GM23338 (cell line): ENCODE data around the gene RPL37. TPM values are rescaled to one million over a fixed set of nuclear protein-coding genes. Genes with fewer than 3 reads are reported as not detected.
"Not testable (repeated sequence)": the region's sequence is repeated elsewhere in the genome, so short reads cannot be mapped to it uniquely, and the experiment has no call there.

Experiments used
- ATAC-seq: fragments of 200-7000 bp; cut with Tn5 transposase; 3 replicates; pipeline ENCODE4 v1.9.1; 2020
- DNase-seq: peaks from one replicate; pipeline ENCODE4 v3.0.0-alpha.2; 2015; ENCODE audit warnings: low spot score
- H2AFZ ChIP-seq: fragments of 200-600 bp; sonication (generic); 2 replicates; pipeline ENCODE4 v1.8.0; 2016; ENCODE audit warnings: antibody characterized with exemption, mild to moderate bottlenecking, moderate library complexity
- H3F3A ChIP-seq: fragments of 200-600 bp; sonication (generic); replicated peaks from 2 replicates; pipeline ENCODE4 v1.8.0; 2017; ENCODE audit warnings: antibody characterized with exemption, mixed run types, low read depth
- H3K27ac ChIP-seq: fragments of 200-600 bp; sonication (generic); 2 replicates; pipeline ENCODE4 v1.6.1; 2016; ENCODE audit warnings: low read depth
- H3K27me3 ChIP-seq: fragments of 200-600 bp; sonication (generic); 2 replicates; pipeline ENCODE4 v1.8.0; 2016; ENCODE audit warnings: mild to moderate bottlenecking, mixed run types, moderate library complexity; ENCODE audit not compliant: insufficient read depth
- H3K36me3 ChIP-seq: fragments of 200-600 bp; sonication (generic); 2 replicates; pipeline ENCODE4 v1.8.0; 2016; ENCODE audit warnings: mild to moderate bottlenecking; ENCODE audit not compliant: insufficient read depth
- H3K4me1 ChIP-seq: fragments of 200-600 bp; sonication (generic); 2 replicates; pipeline ENCODE4 v1.8.0; 2016; ENCODE audit warnings: mild to moderate bottlenecking, moderate library complexity; ENCODE audit not compliant: insufficient read depth
- H3K4me2 ChIP-seq: fragments of 200-600 bp; sonication (generic); 2 replicates; pipeline ENCODE4 v1.7.1; 2017; ENCODE audit warnings: mixed run types
- H3K4me3 ChIP-seq: fragments of 200-600 bp; sonication (generic); 2 replicates; pipeline ENCODE4 v1.6.1; 2016; ENCODE audit warnings: mixed run types
- H3K79me2 ChIP-seq: fragments of 200-600 bp; sonication (generic); replicated peaks from 2 replicates; pipeline ENCODE4 v1.8.0; 2017; ENCODE audit warnings: mild to moderate bottlenecking; ENCODE audit not compliant: insufficient read depth
- H3K9me2 ChIP-seq: fragments of 200-600 bp; sonication (generic); 2 replicates; pipeline ENCODE4 v1.8.0; 2017; ENCODE audit not compliant: insufficient read depth
- H4K20me1 ChIP-seq: fragments of 200-600 bp; sonication (generic); replicated peaks from 2 replicates; pipeline ENCODE4 v1.8.0; 2017; ENCODE audit warnings: mild to moderate bottlenecking; ENCODE audit not compliant: insufficient read depth
- H3K27ac Mint-ChIP-seq: 2 replicates; pipeline ENCODE4 v1.8.0; 2020; ENCODE audit warnings: inconsistent platforms, mild to moderate bottlenecking, moderate library complexity, mixed read lengths
- H3K27me3 Mint-ChIP-seq: 3 replicates; pipeline ENCODE4 v1.8.0; 2022; ENCODE audit warnings: low read depth, mild to moderate bottlenecking, moderate library complexity, mixed read lengths, inconsistent platforms; ENCODE audit not compliant: insufficient read depth, poor library complexity
- H3K36me3 Mint-ChIP-seq: 3 replicates; pipeline ENCODE4 v1.8.0; 2021; ENCODE audit warnings: low read depth, mild to moderate bottlenecking, inconsistent platforms, moderate library complexity, mixed read lengths
- H3K4me1 Mint-ChIP-seq: 3 replicates; pipeline ENCODE4 v1.8.0; 2020; ENCODE audit warnings: mild to moderate bottlenecking, inconsistent platforms, mixed read lengths
- H3K4me3 Mint-ChIP-seq: 3 replicates; pipeline ENCODE4 v1.8.0; 2021; ENCODE audit warnings: moderate library complexity, mild to moderate bottlenecking, inconsistent platforms, mixed read lengths
- H3K9me3 Mint-ChIP-seq: 3 replicates; pipeline ENCODE4 v1.8.0; 2020; ENCODE audit warnings: moderate library complexity, mild to moderate bottlenecking, inconsistent platforms, mixed read lengths
- POLR2AphosphoS5 ChIP-seq: IDR thresholded peaks from 2 replicates; pipeline ENCODE4 v1.6.1; 2016; ENCODE audit warnings: antibody characterized with exemption, low read depth
- ZNF114 ChIP-seq: fragments of 250-450 bp; sonication (Bioruptor Pico); IDR thresholded peaks from 2 replicates; pipeline ENCODE4 v1.5.0; 2020; ENCODE audit warnings: mild to moderate bottlenecking, moderate library complexity
- ZNF462 ChIP-seq: fragments of 250-450 bp; sonication (Bioruptor Pico); IDR thresholded peaks from 2 replicates; pipeline ENCODE4 v1.5.0; 2020; ENCODE audit warnings: mild to moderate bottlenecking, moderate library complexity
- polyA plus RNA-seq: library from polyadenylated mRNA; unstranded; fragments of >200 nt; fragmentation: Nextera tagmentation; extraction: Ambion mirVana; gene quantifications from 2 replicates; pipeline ENCODE4 v1.2.1, GENCODE V29; 2016
- total RNA-seq: library from RNA; depleted of rRNA; stranded (reverse); fragments of >200 nt; shearing (Covaris generic); gene quantifications from 2 replicates; pipeline ENCODE4 v1.2.3, GENCODE V29; 2014
- TF ChIP-seq, protein P1 (sequence below), 2 experiments: fragments of 200-600 bp in 1 of 2; sonication (generic) in 1 of 2; conservative IDR thresholded peaks; 2 replicates each; pipeline versions ENCODE4 v1.5.1 to v1.6.1; 2016 to 2017; ENCODE audit warnings: antibody characterized with exemption in 2 of 2, low read depth in 2 of 2, mild to moderate bottlenecking in 2 of 2, moderate library complexity in 1 of 2

The RPL37 gene
- total and polyA plus RNA-seq, 2 experiments from 2014 or later = 104 to 3,283 TPM

DNA sequence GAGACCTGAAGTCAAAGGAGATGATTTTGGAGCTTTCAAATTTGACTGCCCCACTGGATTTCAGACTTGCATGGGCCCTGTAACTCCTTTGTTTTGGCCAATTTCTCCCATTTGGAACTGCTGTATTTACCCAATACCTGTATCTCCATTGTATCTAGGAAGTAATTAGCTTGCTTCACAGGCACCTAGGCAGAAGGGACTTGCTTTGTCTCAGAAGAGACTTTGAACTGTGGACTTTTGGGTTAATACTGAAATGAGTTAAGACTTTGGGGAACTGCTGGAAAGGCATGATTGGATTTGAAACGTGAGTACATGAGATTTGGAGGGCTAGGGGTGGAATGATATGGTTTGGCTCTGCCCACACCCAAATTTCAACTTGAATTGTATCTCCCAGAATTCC lies 48.0 kb upstream of the RPL37 start:
- H3K27me3 Mint-ChIP-seq, H3K27ac ChIP-seq, H3F3A ChIP-seq, H3K4me3 Mint-ChIP-seq, H3K4me3 ChIP-seq, H2AFZ ChIP-seq, DNase-seq, H3K4me1 ChIP-seq, H3K27ac Mint-ChIP-seq, H3K27me3 ChIP-seq, H3K79me2 ChIP-seq, ATAC-seq, H3K9me2 ChIP-seq, H3K36me3 ChIP-seq, H4K20me1 ChIP-seq, H3K4me1 Mint-ChIP-seq, H3K4me2 ChIP-seq: not testable (repeated sequence)
- Mint-ChIP-seq H3K36me3 (peaks cover 16% of the 10 kb centered on the region; the same call in 2 of the 3 replicates), H3K9me3 (peaks cover 24% of the 10 kb centered on the region)

GRCh38 chr5:40882291-40882690 lies 47.3 kb upstream of the RPL37 start:
- H3K79me2 ChIP-seq = no peaks in the 10 kb centered on the region
- Mint-ChIP-seq H3K27ac (no peak overlapping the region), H3K27me3 (peaks cover 5% of the 10 kb centered on the region), H3K4me1 (no peaks in the 10 kb centered on the region), H3K9me3 (peaks cover 29% of the 10 kb centered on the region), H3K36me3 (peaks cover 19% of the 10 kb centered on the region; the same call in 2 of the 3 replicates), H3K4me3 (no peak overlapping the region)
- H3K4me3 ChIP-seq = no peak overlapping the region
- DNase-seq (no peak), ATAC-seq (no peak)
- H3K4me2 ChIP-seq = no peak overlapping the region
- H3K27me3 ChIP-seq = no peaks in the 10 kb centered on the region
- H3K27ac ChIP-seq = no peak overlapping the region
- no peak for TF ChIP-seq ZNF114 (CRISPR knock-in tag)
- no peak for TF ChIP-seq POLR2AphosphoS5
- 0 out of 2 replicates have a peak, but pooled peaks cover 3% of the 10 kb centered on the region for H3K36me3 ChIP-seq
- no peaks in the 10 kb centered on the region for H3K4me1 ChIP-seq
- H3F3A ChIP-seq = no peaks in the 10 kb centered on the region
- no peaks in the 10 kb centered on the region for H4K20me1 ChIP-seq
- no peak overlapping the region for H2AFZ ChIP-seq
- H3K9me2 ChIP-seq = no peaks in the 10 kb centered on the region

DNA sequence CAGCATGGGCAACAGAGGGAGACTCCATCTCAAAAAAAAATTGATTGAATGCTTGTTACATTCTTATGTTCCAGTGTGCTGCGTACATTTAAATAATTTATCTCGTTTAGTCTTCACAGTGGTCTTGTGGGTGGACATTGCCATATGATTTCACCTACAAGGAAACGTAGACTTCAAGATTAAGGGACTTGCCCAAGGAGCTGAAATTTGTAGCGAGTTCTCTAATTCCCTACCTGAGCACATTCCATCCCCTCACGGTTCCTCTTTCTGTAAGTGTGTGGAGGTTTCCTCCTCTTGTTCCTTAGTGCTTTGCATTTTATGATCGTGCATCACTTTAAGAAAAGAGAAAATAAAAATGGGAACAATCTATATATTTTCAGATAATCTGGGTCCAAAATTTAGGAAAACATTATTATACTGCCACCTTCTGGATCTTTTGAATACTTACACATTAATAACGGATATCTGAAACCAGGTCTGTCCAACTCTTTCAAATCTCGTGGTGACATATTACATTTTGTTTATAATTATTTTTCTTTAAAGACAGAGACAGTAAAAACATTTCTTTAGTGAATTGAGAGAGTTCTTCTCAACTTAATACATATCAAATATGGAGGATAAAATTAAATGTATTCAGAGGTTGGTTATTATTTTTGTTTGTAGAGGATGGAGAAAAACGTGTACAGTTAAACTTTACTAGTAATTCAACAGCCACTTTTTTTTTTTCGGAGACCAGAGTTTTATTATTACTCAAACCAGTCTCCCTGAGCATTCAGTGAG lies 44.3 kb upstream of the RPL37 start:
- Histone ChIP-seq H3K79me2 (no peaks in the 10 kb centered on the region), H3K4me3 (no peak overlapping the region), H3K4me1 (no peaks in the 10 kb centered on the region), H2AFZ (no peak overlapping the region), H3K36me3 (0 out of 2 replicates have a peak, but pooled peaks cover 3% of the 10 kb centered on the region), H3K4me2 (no peak overlapping the region), H3K27ac (no peak overlapping the region), H3F3A (no peaks in the 10 kb centered on the region), H4K20me1 (no peaks in the 10 kb centered on the region), H3K9me2 (no peaks in the 10 kb centered on the region), H3K27me3 (no peaks in the 10 kb centered on the region)
- ATAC-seq (no peak), DNase-seq (peak; percentile 46)
- TF ChIP-seq, protein P1, sequence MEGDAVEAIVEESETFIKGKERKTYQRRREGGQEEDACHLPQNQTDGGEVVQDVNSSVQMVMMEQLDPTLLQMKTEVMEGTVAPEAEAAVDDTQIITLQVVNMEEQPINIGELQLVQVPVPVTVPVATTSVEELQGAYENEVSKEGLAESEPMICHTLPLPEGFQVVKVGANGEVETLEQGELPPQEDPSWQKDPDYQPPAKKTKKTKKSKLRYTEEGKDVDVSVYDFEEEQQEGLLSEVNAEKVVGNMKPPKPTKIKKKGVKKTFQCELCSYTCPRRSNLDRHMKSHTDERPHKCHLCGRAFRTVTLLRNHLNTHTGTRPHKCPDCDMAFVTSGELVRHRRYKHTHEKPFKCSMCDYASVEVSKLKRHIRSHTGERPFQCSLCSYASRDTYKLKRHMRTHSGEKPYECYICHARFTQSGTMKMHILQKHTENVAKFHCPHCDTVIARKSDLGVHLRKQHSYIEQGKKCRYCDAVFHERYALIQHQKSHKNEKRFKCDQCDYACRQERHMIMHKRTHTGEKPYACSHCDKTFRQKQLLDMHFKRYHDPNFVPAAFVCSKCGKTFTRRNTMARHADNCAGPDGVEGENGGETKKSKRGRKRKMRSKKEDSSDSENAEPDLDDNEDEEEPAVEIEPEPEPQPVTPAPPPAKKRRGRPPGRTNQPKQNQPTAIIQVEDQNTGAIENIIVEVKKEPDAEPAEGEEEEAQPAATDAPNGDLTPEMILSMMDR (conservative IDR thresholded peaks at IDR 0.05; ENCODE audit: low read depth in 2 of 2) = peak; percentile 46 to 79
- no peak for TF ChIP-seq ZNF462 (CRISPR knock-in tag)
- peaks cover 6% of the 10 kb centered on the region for H3K27me3 Mint-ChIP-seq
- no peaks in the 10 kb centered on the region for H3K4me1 Mint-ChIP-seq
- no peak overlapping the region for H3K4me3 Mint-ChIP-seq
- peaks cover 40% of the 10 kb centered on the region for H3K9me3 Mint-ChIP-seq
- H3K36me3 Mint-ChIP-seq = peaks cover 24% of the 10 kb centered on the region
- H3K27ac Mint-ChIP-seq = no peak overlapping the region
